BJ (cell line): ENCODE measurements around the gene SLC6A16. TPM values are rescaled to one million over a fixed set of nuclear protein-coding genes. Genes with fewer than 3 reads are reported as not detected.

ENCODE experiments used
- CTCF ChIA-PET: fragments of 350-600 bp; formaldehyde crosslinking; extraction: SDS; loops from one replicate; lab custom pipeline; 2021; ENCODE audit warnings: antibody characterized with exemption, inconsistent platforms; lab: Yijun Ruan, JAX
- POLR2A ChIA-PET: fragments of 300-600 bp; sonication (Branson Sonifier 250); formaldehyde crosslinking; extraction: SDS; loops from one replicate; lab custom pipeline; 2021; ENCODE audit warnings: antibody characterized with exemption; lab: Charles Lee
- DNase-seq: peaks from one replicate; pipeline ENCODE4 v3.0.0-alpha.2; 2011; ENCODE audit warnings: low read depth
- H3K27me3 ChIP-seq: 2 replicates; pipeline ENCODE4 v1.6.0; 2011; ENCODE audit warnings: low read length; ENCODE audit not compliant: control insufficient read depth, insufficient read depth
- H3K36me3 ChIP-seq: 2 replicates; pipeline ENCODE4 v1.5.1; 2011; ENCODE audit warnings: low read length; ENCODE audit not compliant: control insufficient read depth, insufficient read depth
- H3K4me3 ChIP-seq: 2 replicates; pipeline ENCODE4 v1.5.1; 2011; ENCODE audit warnings: low read depth, mild to moderate bottlenecking, control low read depth, low read length
- CTCF ChIP-seq: IDR thresholded peaks from 2 replicates; pipeline ENCODE4 v1.5.1; 2011; ENCODE audit warnings: low read depth, mild to moderate bottlenecking, control low read depth, inconsistent platforms, low read length, moderate library complexity; ENCODE audit not compliant: insufficient read depth
- polyA plus RNA-seq: library from polyadenylated mRNA; depleted of rRNA; stranded (reverse); fragments of >200 nt; gene quantifications from 2 replicates; pipeline ENCODE4 v1.2.3, GENCODE V29; 2011

Gene SLC6A16
- polyA plus RNA-seq, 1 experiment = 0.42 TPM

DNA sequence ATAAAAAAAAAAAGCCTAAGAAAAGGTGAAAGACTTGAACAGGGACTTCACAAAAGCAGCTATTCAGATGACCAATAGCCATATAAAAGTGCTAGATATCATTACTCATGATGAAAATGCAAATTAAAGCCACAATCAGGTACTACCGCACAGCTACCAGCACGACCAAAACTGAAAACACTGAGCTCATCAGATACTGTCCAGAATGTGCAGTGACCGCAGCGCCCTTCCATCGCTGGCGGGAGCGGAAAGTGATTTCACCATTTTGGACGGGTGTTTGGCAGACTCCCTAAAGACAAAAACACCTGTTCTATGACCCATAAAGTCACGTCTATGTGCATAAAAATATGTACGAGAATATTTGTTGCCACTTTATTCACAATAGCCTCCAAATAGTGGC is 60.7 kb downstream of the SLC6A16 start:
- no peak overlapping the region for H3K4me3 ChIP-seq
- DNase-seq = no peak
- no peaks in the 10 kb centered on the region for H3K36me3 ChIP-seq
- TF ChIP-seq CTCF = no peak
- ChIA-PET POLR2A (no interaction called here), CTCF (interaction anchor here (0.6 to 1.3 kb wide), 3 partner anchors 9 to 59 kb away, joined by 3 to 7 read pairs (median 6); no protein-coding TSS in a partner anchor)
- no peaks in the 10 kb centered on the region for H3K27me3 ChIP-seq

- CTCF ChIA-PET = interaction anchor here (1.1 to 1.6 kb wide), 2 partner anchors 30 to 39 kb away, joined by 3 to 5 read pairs; no protein-coding TSS in a partner anchor
- TF ChIP-seq CTCF = no peak
Measured at GRCh38 chr19:49261602-49262001, 63.4 kb downstream of the SLC6A16 start.

DNA sequence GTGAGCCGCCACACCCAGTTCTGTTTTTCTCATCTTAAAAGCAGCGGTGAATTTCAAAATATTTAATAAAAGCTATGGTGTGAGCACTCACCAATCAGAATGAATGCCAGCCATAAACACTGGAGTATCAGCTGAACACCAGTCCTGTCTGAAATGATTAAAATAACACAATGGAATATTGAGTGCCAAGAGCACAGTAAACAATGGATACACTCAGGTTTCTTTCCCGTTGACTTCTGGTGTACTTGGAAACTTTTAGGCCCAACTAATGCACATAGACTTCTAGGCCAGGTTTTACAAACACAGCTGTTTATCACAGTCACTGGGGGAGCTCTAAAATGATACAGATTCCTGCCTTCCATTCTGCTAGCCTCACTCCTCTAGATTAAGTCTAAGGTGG is 68.3 kb downstream of the SLC6A16 start:
- H3K27me3 ChIP-seq = no peaks in the 10 kb centered on the region
- no peak for TF ChIP-seq CTCF
- no peaks in the 10 kb centered on the region for H3K36me3 ChIP-seq
- ChIA-PET CTCF (interaction anchor here (1.3 to 2.1 kb wide), 3 partner anchors 9 to 31 kb away, joined by 4 to 10 read pairs (median 4); no protein-coding TSS in a partner anchor), POLR2A (no interaction called here)
- H3K4me3 ChIP-seq = no peak overlapping the region
- DNase-seq = no peak

More at GRCh38 chr19:49261602-49262001, 63.4 kb downstream of the SLC6A16 start:
- no peak overlapping the region for H3K4me3 ChIP-seq
- H3K36me3 ChIP-seq = no peaks in the 10 kb centered on the region
- DNase-seq = no peak
- no peaks in the 10 kb centered on the region for H3K27me3 ChIP-seq
- POLR2A ChIA-PET = no interaction called here

DNA sequence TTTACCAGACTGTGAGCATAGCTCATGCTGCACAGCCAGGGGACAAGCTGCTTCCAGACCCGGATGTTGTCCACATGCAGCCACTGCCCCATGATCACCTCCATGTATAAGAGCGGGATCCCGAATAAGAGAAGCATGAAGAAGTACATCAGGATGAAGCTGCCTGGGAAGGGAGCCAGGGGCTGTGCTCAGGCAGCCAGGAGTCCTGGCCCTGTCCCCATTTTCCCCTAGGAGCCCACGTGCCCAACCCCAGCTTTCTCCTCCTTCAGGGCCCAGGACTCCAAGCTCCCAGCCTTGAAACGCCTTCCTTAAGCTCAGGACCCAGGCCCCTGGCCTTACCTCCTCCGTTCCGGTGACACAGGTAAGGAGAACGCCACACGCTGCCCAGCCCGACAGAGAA is 69.3 kb downstream of the SLC6A16 start:
- POLR2A ChIA-PET = no interaction called here
- Histone ChIP-seq H3K4me3 (no peak overlapping the region), H3K27me3 (no peaks in the 10 kb centered on the region), H3K36me3 (no peaks in the 10 kb centered on the region)
- TF ChIP-seq CTCF = no peak
- DNase-seq = no peak
- CTCF ChIA-PET = interaction anchor here (1.0 to 1.7 kb wide), 4 partner anchors 10 to 72 kb away, joined by 3 to 5 read pairs (median 4); no protein-coding TSS in a partner anchor

GRCh38 chr19:49249933-49250332 is 75.1 kb downstream of the SLC6A16 start:
- H3K27me3 ChIP-seq = no peaks in the 10 kb centered on the region
- no peak for TF ChIP-seq CTCF
- H3K4me3 ChIP-seq = no peak overlapping the region
- no peak for DNase-seq
- CTCF ChIA-PET = interaction anchor here (0.5 to 2.3 kb wide), 6 partner anchors 9 to 145 kb away, joined by 3 to 8 read pairs (median 4); no protein-coding TSS in a partner anchor
- H3K36me3 ChIP-seq = no peaks in the 10 kb centered on the region
- POLR2A ChIA-PET = no interaction called here
